ENCODE measurements around the gene PASD1.
"Not testable (repeated sequence)": the region's sequence is repeated elsewhere in the genome, so short reads cannot be mapped to it uniquely, and the experiment has no call there.

PASD1 gene

GRCh38 chrX:151621422-151621821 is 57.9 kb downstream of the PASD1 start:
- no peak for DNase-seq (ENCODE audit: low read depth)

- DNase-seq (ENCODE audit: low read depth): no peak
These were observed 61.2 kb downstream of the PASD1 start for GRCh38 chrX:151624677-151625076.

GRCh38 chrX:151631822-151632221 is 68.3 kb downstream of the PASD1 start:
- no peak for DNase-seq (ENCODE audit: low read depth)

- no peak for DNase-seq (ENCODE audit: low read depth)
These were observed 69.7 kb downstream of the PASD1 start for GRCh38 chrX:151633157-151633556.

- DNase-seq (ENCODE audit: low read depth): no peak
These were observed 71.5 kb downstream of the PASD1 start for GRCh38 chrX:151634937-151635336.

GRCh38 chrX:151641564-151641963 is 78.1 kb downstream of the PASD1 start:
- DNase-seq (ENCODE audit: low read depth): no peak

GRCh38 chrX:151675121-151675746 is 111.8 kb downstream of the PASD1 start:
- no peak for DNase-seq (ENCODE audit: low read depth)

- DNase-seq (ENCODE audit: low read depth): no peak
These were observed 112.7 kb downstream of the PASD1 start for GRCh38 chrX:151676196-151676595.

- no peak for DNase-seq (ENCODE audit: low read depth)
These were observed 116.4 kb downstream of the PASD1 start for GRCh38 chrX:151679798-151680402.

GRCh38 chrX:151680805-151681204 is 117.3 kb downstream of the PASD1 start:
- DNase-seq (ENCODE audit: low read depth): no peak

- DNase-seq (ENCODE audit: low read depth): no peak
These were observed 124.2 kb downstream of the PASD1 start for GRCh38 chrX:151687635-151688034.

GRCh38 chrX:151688695-151689094 is 125.2 kb downstream of the PASD1 start:
- DNase-seq (ENCODE audit: low read depth): no peak

- no peak for DNase-seq (ENCODE audit: low read depth)
These were observed 129.3 kb downstream of the PASD1 start for GRCh38 chrX:151692825-151693224.

GRCh38 chrX:151694121-151694520 is 130.6 kb downstream of the PASD1 start:
- no peak for DNase-seq (ENCODE audit: low read depth)

- no peak for DNase-seq (ENCODE audit: low read depth)
These were observed 131.4 kb downstream of the PASD1 start, which contains the start of gene PRRG3 for GRCh38 chrX:151694661-151695582. PRRG3 (plus strand) TSS chrX:151695458; CDS start chrX:151698815, 3,357 bp downstream.

- DNase-seq (ENCODE audit: low read depth): no peak
These were observed 132.3 kb downstream of the PASD1 start for GRCh38 chrX:151695583-151696340.

GRCh38 chrX:151697082-151697481 is 133.6 kb downstream of the PASD1 start:
- DNase-seq (ENCODE audit: low read depth): not testable (repeated sequence)

GRCh38 chrX:151697522-151697921 is 134.0 kb downstream of the PASD1 start:
- DNase-seq (ENCODE audit: low read depth): no peak

- DNase-seq (ENCODE audit: low read depth): no peak
These were observed 135.0 kb downstream of the PASD1 start for GRCh38 chrX:151698485-151698884.

- DNase-seq (ENCODE audit: low read depth): no peak
These were observed 136.3 kb downstream of the PASD1 start for GRCh38 chrX:151699746-151700145.

GRCh38 chrX:151700581-151700980 is 137.1 kb downstream of the PASD1 start:
- DNase-seq (ENCODE audit: low read depth): no peak

GRCh38 chrX:151701071-151701470 is 137.6 kb downstream of the PASD1 start:
- no peak for DNase-seq (ENCODE audit: low read depth)

Measured in activated T-helper 1 cell treated with Interleukin-2 at 50 U/mL for 16 hours (primary cell).